ENCODE results near the gene UBAC2.
A peak's percentile ranks its signal among the peaks of the same experiment; 100 is the strongest.
"Not testable (repeated sequence)": the region's sequence is repeated elsewhere in the genome, so short reads cannot be mapped to it uniquely, and the experiment has no call there.

UBAC2 gene

DNA sequence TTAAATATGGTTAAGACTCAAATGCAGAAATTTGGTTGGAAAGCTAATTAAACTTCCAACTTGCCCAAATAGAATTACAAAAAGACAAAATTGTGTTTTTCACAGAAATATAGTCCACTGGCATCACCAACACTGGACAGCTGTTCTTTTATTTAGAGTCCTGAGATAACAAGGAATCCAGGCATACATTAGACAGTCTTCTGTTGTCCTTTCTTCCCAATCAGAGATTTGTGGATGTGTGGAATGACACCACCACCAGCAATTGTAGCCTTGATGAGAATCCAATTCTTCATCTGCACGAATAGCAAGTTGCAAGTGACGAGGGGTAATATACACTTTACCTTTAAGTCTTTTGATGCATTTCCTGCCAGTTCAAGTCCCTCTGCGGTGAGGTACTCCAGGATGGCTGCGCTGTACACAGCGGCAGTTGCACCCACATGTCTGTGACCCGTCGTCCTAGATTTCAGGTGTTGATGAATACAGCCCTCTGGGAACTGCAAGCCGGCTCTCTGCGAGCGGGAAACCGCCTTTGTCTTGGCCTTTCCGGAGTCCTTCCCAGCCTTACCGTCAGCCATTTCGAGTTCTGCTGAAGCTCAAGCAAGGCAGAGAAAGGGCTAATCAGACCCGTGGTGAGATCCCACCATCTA, 14.7 kb downstream of the UBAC2 start:
- no peak for DNase-seq

DNA sequence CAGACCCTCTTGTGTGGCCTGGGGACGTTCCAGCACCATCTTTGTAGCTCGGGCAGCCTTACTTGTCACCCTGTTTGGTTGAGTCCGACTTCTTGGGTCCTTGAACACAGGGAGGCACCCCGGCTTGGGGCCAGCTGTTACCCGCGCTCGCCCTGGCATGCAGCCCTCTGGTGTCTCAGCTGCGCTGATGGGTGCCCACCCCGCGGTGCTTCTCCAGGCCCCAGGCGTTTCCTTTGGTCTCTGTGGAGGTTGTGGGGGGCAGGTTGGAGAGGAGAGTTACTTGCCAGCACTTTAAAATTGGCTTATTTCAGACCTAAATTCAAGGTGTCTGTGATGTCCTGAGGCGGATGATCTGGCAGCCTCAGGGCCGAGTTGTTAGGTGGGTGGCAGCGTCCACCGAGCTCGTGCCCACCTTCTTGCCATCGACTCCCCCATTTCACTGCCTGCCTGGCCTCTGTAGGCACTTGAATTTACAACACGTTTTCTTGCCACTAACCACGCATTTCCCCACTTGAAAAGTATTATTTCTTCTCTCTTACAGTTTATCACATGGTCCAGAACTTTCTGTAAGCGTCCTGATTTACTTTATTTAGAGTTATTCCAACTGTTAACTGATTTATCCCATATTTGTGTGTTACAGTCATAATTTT, 16.9 kb downstream of the UBAC2 start:
- no peak for DNase-seq

DNA sequence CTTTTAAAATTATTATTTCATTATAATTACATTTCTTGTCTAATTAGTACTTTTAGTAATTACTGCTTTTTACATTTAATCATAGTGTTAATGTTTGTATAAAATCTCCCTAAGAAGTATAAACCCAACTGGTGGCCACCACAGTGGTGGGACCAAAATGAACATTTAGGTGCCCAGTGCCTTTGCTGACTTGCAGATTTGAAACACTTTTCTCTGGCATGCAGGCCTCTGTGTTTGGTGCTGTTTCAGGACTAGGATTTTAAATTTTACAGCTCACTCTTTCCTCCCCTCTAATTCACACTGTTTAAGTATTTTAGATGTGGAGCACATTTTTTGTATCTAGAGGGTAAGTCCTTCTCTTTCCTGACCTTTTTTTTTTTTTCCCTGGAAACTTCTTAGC, 17.5 kb downstream of the UBAC2 start:
- DNase-seq = no peak

DNA sequence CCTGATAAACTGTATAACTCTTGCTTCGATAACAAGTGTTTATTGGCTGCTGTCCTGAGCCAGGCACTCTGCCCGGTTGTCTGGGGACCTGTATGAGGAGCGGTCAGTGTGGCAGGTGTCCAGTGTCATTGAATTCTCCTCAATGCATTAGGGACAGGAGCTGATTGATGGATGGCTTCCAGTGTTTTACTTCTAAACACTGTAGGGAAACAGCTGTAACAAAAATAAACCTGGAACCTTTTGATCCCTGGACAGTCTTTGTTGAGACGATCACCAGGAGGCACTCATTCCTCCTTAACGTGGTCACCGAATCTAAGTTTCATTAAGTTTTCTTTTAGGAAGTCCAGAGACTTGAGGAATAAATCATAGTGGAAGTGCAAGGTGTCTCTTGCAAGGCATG, 17.9 kb downstream of the UBAC2 start:
- no peak for DNase-seq

DNA sequence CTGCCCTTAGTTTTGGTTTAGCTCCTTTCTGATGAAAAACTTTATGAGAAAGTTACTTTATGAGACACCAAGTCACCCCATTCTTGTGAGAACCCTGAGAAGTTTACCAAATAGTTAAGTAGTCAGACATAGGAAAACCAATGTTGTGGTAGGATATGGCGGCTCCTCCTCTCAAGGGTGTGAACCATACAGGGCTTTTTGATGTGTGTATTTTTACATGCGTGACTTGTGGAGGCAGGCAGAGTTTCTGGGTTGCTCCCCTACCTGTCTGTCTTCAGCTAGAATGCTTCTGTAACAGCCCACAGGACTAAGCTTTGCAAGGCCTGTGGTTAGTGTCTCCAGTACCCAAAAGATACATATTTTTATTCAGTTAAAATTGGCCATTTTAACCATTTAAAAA, 18.3 kb downstream of the UBAC2 start:
- DNase-seq = no peak

DNA sequence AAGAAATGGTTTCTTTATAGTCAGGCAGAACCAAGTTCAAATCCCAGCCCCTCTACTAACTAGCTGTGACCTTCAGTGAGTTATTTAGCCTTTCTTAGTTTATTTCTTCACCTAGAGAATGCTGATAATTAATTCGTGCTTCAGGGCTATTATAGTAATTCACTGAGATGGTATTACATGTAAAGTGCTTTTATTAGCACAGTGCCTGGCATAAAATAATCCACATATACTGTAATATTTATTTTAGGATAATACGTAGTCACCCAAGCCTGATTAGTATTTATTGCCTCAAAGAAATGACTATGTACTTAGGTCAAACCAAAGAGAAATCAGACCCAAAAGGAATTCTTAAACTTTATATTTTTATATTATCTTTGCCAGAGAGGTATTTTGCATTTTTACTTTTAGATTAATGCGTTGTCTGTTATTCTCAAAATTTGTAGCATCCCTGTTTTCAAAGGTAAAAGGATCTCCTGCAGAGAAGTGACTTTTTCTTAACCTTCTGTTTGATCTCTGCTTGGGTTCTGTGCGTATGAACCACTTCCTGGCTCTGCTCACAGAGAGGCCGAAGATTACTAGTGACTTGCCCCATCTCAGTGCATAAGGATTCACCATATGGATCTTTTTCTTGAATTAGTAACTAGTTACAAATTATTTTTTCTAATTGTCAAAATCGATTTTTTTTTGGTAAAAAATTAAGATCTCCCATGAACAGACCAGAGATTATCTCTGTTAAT, 19.7 kb downstream of the UBAC2 start:
- no peak for DNase-seq

DNA sequence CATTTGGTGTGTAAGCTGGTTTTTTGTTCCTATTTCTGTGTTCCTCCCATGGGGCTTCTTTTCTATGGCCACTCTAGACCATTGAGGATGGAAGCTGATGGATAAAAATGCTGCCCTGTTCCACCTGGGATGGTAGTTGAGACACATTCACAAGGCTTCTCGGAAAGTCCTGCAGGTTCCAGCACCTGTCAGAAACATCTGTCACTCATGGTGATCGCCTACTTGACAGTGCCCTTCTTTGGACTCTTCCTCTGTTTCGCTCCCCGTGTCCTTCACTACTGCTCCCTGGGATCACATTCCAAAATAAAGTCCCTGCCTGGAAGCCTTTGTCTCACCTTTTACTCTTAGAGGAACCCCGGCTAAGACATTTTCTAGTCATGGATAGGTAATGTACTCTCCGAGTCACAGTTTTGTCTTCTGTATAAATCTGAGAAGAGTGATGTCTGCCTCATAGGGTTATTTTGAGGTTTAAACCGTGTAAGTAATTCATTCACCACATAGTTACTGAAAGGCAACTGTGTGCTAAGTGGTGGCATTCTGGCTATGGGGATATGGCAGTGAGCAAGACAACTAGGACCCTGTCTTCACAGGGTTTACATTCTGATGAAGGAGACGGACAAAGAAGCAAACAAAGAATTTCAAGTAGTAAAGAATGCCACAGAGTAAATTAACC, 21.0 kb downstream of the UBAC2 start:
- DNase-seq = no peak

DNA sequence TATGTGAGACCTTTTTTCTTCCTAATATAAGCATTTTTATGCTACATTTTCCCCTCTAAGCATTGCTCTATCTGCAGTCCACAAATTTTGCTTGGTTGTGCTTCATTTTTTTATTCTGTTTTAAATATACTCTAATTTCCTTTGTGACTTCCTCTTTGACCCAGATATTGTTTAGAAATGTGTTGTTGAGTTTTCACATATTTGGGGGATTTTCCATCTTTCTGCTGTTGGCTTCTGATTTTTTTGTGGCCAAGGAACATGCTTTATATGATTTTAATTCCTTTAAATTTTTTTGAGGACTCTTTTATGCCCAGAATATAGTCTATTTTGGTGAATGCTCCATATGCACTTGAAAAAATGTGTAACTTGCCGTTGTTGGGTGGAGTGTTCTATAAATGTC, 22.9 kb downstream of the UBAC2 start:
- DNase-seq = no peak

DNA sequence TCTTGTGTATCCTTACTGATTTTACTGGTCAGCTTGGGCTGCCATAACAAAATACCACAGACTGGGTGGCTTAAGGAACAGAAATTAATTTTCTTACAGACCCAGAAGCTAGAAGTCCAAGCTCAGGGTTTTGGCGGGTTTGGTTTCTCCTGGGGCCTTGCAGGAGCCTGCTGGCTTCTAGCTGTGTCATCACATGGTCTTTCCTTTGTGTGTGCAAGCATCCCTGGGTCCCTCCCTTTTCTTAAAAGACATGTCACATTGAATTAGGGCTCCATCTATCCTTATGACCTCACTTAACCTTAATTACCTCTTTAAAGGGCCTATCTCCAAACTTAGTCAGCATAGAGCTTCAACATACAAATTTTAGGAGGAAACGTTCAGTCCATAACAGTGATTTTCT, 23.4 kb downstream of the UBAC2 start:
- DNase-seq = no peak

DNA sequence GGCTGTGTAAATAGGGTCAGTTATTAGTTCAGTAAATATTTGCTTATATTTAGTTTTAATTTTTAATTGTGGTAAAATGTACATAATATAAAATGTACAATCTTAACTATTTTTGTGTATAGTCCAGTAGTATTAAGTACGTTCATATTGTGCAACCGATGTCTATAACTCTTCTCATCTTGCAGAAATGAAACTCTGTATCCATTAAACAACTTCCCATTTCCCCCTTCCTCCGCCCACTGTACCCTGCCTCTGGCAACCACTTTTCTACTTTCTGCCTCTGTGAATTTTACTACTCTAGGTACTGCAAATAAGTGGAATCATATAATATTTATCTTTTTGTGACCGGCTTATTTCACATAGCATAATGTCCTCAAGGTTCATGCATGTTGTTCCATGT, 24.4 kb downstream of the UBAC2 start:
- DNase-seq = peak; percentile 74 to 83

DNA sequence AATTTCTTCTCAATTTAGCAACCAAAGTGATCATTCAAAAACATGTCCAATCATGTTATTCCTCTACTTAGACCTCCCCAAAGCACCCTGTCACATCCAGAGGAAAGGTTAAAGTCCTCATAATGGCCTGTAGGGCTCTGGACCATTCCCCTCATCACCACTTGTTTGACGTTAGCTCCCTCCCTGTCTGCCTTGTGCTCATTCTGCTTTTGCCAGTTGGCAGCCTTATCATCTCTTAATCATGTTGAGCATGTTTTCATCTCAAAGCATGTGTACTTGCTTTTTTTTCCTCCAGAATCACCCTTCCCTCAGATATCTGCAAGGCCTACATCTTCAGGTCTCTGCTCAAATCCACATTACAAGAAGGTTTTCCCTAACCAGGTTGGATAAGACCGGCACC, 25.9 kb downstream of the UBAC2 start:
- DNase-seq = no peak

DNA sequence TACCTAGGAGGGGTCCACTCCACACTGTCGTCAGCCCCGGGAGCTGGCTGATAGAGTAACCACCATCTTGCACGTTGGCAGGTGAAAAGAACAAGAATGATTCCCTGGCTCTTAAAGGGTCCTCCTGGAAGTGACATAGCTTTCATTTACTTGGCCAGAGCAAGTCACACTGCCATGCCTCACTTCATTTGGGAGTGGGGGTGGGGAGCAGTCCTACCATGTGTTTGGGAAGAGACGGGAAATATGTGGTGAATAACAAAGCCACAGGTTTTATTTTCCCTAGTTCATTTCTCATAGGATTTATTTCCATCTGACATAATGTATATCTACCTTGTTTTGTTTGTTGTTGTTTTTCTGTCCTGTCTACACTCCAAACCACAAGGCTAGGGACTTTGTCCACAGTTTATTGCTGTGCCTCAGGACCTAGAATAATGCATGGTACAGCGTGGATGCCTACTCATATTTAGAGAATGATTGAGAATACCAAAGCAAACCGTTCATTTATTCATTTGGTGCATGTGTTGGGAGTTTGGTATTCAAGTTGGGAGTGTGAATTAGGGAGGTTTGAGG, 26.8 kb downstream of the UBAC2 start:
- no peak for DNase-seq

DNA sequence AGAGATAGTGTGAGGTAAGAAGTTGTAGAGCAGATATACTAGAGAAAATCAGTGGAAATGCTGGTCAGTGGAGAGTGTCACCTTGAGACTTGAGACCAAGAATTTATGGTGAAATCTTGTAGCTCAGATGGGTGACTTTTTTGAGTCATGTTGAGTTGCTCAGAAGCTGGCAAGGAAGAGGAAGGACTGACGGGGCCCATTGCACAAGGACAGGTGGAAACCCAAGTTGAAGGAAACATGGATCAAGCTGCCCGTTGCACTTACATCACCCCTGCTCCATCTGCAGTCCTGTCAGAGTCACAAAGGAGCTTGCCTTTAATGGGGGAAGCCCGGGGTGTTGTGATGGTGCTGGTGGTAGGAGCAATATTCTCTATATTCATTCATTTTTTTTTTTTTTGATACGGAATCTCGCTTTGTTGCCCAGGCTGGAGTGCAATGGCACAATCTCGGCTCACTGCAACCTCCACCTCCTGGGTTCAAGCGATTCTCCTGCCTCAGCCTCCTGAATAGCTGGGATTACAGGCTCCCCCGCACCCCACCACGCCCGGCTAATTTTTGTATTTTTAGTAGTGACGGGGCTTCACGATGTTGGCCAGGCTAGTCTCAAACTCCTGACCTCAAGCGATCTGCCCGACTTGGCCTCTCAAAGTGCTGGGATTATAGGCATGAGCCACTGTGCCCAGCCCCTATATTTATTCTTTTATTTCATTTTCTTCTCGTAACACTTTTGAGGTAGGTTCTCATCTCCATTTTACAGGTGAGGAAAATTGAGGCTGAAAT, 27.4 kb downstream of the UBAC2 start:
- peak; percentile 86 to 91 for DNase-seq

DNA sequence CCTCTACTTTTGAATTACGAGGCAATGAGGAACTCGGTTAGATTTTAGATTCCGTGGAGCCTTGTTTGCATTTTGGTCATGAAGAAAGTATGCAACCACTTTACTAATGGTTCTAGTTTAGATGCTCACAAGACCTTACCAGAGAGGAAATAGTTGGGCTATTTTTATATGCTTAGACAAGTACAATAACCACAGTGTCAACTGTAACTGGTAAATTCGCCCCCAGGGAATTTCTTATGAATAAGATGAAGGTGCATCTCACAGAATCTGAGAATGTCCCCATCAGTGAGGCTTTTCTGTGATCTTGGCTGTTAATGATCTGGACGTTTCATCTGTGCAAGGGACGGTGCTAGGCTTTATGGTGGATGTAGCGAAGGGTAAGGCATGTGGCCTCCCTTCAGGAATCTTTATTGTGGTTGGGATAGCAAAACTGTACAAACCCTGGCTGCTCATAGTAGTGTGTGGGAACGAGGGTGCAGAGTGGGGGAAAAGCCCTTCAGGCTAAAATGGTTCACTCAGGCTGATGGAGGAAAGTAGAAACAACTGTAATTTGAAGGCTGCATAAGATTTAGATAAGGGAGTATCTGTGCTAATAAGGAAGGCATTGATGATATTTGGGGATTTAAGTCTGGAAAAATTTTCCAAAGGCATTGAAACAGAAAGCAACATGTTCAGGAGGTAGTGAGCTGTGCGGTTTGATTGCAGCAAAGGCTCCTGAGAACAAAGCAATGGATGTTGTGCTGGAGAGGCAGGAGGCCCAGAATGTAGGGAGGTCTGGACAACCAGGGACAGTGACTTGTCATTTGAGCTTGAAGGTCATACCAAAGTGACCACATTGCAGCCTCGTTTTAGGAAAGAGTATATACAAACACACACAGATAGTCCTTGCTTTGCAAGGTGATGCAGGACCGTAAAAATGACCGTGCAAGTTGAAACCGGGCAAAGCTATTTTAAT, 28.4 kb downstream of the UBAC2 start:
- peak; percentile 71 to 72 for DNase-seq

DNA sequence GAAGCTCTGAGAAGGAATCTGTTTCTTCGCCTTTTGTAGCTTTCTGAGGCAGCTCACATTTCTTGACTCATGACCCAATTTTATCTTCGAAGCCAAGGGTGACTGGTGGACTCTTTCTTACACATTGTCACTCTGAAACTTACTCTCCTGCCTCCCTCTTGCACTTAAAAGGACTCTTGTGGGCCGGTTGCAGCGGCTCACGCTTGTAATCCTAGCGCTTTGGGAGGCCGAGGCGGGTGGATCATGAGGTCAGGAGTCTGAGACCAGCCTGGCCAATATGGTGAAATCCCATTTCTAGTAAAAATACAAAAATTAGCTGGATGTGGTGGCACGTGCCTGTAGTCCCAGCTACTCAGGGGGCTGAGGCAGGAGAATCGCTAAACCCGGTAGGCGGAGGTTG, 29.9 kb downstream of the UBAC2 start:
- DNase-seq = peak in 1 of 2 donors; percentile 22

DNA sequence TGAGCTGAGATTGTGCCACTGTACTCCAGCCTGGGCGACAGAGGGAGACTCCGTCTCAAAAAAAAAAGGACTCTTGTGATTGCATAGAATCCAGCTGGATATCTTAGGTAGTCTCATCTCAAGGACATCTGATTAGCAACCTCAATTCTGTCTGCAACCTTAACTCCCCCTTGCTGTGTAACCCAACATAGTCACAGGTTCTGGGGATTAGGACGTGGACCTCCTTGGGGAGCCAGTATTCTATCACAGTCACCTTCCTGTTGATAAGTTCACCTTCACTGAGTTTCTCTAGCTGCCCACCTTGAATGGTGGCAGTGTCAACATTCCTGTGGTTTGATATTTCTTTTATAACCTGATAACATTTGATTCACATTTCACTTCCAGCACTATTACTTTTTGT, 30.3 kb downstream of the UBAC2 start:
- no peak for DNase-seq

DNA sequence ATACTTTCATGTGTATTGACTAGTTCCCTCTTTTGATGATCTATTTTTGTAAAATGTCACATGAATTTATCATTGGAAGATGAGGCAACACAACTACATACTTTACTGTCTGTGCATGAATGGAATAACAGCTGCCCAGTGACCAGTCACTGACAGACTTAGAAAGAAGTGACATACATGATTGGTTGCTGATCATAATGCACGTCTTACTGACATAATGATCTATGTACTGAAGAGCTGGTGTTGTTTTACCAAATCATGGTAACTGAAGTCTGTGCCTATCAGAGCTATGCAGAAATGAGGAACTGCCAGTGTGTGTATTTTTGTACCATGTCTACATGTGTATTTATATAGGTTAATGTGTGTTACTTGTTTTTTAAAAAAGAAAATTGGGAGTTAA, 31.1 kb downstream of the UBAC2 start:
- DNase-seq = peak; percentile 76 to 90

DNA sequence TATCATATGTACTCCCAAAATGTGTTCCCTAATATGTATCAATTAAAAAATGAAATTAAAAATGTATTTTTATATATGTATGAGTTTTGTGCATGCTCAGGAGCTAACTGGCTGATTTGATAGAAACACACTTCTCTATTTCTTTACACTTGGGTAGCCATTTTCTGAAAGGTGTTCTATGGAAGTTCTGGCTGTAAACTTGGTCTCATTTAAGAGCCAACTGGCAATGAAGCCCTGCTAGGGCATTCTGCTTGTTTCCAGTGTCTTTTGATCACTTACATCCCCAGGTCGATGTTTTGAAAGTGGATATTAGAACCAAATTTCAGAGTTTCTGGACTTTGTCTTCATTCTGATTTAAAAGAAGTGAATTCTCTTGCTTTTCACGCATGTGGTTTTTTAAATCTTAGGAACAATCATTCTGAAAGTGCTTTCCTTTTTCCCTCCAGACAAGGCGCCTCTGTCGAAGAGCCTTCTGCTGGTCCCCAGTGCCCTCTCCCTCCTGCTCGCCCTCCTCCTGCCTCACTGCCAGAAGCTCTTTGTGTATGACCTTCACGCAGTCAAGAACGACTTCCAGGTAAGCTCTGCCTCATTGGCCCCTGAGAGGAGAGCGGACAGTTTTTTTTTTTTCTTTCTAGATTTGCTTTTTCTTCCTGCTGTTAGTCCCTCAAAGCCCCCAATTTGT, 37.5 kb downstream of the UBAC2 start:
- DNase-seq = no peak

DNA sequence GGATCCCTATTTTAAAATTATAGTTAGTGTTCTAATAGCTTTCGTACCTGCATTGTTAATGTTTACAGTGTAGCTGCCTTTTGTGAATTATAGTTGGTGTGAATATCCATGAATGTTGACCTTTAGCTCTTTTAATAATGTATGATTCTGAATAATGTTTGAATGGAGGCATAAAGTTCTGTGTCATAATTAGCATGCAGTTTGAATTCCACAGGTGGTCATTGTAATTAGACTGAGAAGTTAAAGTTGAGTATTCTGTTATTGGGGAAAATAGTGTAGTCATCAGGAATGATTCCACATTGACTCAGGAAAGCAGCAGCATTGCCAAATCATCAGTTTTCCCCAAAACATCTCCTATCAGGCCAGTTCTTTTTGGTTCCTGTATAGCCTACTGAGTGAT, 45.4 kb downstream of the UBAC2 start:
- no peak for DNase-seq

DNA sequence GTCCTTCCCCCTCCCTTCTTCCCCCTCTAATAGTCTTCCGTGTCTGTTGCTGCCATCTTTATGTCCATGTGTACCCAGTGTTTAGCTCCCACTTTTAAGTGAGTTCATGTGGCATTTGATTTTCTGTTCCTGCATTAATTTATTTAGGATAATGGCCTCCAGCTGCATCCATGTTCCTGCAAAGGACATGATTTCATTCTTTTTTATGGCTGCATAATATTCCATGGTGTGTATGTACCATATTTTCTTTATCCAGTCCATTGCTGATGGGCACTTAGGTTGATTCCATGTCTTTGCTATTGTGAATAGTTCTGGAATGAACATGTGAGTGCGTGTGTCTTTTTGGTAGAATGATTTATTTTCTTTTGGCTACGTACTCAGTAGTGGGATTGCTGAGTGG, 48.5 kb downstream of the UBAC2 start:
- DNase-seq = not testable (repeated sequence)

DNA sequence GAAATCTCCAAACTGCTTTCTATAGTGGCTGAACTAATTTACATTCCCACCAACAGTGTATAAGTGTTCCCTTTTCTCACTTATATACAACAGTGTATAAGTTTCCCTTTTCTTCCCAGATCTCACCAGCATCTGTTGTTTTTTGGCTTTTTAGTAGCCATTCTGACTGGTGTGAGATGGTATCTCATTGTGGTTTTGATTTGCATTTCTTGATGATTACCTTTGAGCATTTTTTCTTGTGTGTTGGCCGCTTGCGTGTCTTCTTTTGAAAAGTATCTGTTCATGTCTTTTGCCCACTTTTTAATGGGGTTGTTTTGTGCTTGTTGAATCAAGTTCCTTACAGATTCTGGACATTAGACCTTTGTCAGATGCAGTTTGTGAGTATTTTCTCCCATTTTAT, 49.0 kb downstream of the UBAC2 start:
- DNase-seq = not testable (repeated sequence)
